Lower leg skin (tissue), 4 donors: ENCODE data around the gene NELL1. TPM values are rescaled to one million over a fixed set of nuclear protein-coding genes. Genes with fewer than 3 reads are reported as not detected.

Experiments
- DNase-seq, 2 donors: peaks; one replicate each; pipeline ENCODE4 v3.0.0-alpha.2; 2019; ENCODE audit warnings: low spot score in 2 of 2
- H3K4me3 ChIP-seq: fragments of 200-600 bp; sonication (generic); 2 replicates; pipeline ENCODE4 v1.5.1; 2017; ENCODE audit warnings: mild to moderate bottlenecking, low read depth; ENCODE audit not compliant: poor library complexity, severe bottlenecking
- POLR2A ChIP-seq, 2 donors: fragments of 450-650 bp; IDR thresholded peaks; one replicate each; pipeline ENCODE4 v1.6.1; 2016 to 2017; ENCODE audit warnings: antibody characterized with exemption in 2 of 2, mild to moderate bottlenecking in 1 of 2, moderate library complexity in 1 of 2
- WGBS, 2 donors: methylation state at CpG; one replicate each; pipeline ENCODE4 v1.1.5; 2018; 5-methylcytosine and 5-hydroxymethylcytosine counted together
- intact Hi-C: fragments of 100-400 bp; cut with DNase I; formaldehyde crosslinking; loops from one replicate; pipeline ENCODE4 v1.15.0; 2023; ENCODE audit warnings: low total_unique reads
- total RNA-seq, 4 donors: library from RNA; depleted of rRNA; stranded (reverse); fragments of >200 nt; gene quantifications; one replicate each; pipeline ENCODE4 v1.1.0, GENCODE V29; 2016
- TF ChIP-seq, protein P1 (sequence below), 3 donors: fragments of 450-650 bp; IDR thresholded peaks; one replicate each; pipeline ENCODE4 v1.5.1; 2016; ENCODE audit warnings: antibody characterized with exemption in 3 of 3, mild to moderate bottlenecking in 3 of 3, moderate library complexity in 2 of 3

NELL1 gene
- total RNA-seq, 4 donors from 2014 or later = 0.12 to 0.29 (median 0.14) TPM

DNA sequence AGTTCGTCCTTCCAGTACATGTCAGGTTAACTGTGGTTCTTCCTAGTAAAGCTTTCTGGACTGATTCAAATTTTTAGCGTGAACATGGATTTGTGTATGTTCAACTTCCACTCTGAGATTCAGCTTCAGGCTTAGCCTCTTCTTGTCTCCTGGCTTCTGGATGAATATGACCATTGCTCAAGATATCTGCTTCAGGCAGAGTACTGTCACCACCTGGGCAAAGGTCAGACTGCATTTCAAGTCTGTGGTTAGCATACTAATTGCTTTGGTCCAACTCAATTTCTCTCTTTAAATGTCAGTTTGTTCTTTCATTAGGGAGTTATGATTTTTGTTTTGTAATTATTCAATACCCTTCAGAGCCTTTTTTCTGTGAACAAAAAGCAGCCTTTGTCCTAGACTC lies 440.0 kb downstream of the NELL1 start:
- intact Hi-C loops = no loop called here
- WGBS, 2 donors = 91 to 92% methylated on average over 2 of the region's 2 CpGs
- TF ChIP-seq, protein P1, sequence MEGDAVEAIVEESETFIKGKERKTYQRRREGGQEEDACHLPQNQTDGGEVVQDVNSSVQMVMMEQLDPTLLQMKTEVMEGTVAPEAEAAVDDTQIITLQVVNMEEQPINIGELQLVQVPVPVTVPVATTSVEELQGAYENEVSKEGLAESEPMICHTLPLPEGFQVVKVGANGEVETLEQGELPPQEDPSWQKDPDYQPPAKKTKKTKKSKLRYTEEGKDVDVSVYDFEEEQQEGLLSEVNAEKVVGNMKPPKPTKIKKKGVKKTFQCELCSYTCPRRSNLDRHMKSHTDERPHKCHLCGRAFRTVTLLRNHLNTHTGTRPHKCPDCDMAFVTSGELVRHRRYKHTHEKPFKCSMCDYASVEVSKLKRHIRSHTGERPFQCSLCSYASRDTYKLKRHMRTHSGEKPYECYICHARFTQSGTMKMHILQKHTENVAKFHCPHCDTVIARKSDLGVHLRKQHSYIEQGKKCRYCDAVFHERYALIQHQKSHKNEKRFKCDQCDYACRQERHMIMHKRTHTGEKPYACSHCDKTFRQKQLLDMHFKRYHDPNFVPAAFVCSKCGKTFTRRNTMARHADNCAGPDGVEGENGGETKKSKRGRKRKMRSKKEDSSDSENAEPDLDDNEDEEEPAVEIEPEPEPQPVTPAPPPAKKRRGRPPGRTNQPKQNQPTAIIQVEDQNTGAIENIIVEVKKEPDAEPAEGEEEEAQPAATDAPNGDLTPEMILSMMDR (IDR thresholded peaks at IDR 0.05) = no peak
- no peak for TF ChIP-seq POLR2A (IDR thresholded peaks at IDR 0.05)
- no peak for DNase-seq
- no peak overlapping the region for H3K4me3 ChIP-seq

DNA sequence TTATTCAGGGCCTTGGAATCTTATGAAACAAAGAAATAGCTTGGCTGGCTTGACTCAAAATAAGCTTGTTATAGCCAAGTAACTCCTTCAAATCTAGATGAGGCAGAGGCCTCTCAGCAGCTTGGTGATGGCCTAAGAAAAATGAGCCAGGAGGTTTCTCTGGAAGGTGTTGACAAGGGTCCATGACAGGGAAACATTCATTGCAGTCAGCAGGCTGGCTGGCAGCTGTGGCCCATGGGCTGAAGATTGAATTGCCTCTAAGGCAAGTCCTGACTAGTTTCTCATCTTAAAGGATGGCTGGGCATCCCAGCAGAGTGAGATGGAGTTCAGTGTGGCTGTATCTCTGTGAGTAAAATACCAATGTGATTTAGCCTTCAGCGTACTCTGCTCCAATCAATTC lies 441.0 kb downstream of the NELL1 start:
- DNase-seq = no peak
- no peak overlapping the region for H3K4me3 ChIP-seq
- intact Hi-C loops = no loop called here
- TF ChIP-seq, protein P1 (IDR thresholded peaks at IDR 0.05) = no peak
- TF ChIP-seq POLR2A (IDR thresholded peaks at IDR 0.05) = no peak
- 68 to 72% methylated on average over 1 of the region's 1 CpG for WGBS, 2 donors

DNA sequence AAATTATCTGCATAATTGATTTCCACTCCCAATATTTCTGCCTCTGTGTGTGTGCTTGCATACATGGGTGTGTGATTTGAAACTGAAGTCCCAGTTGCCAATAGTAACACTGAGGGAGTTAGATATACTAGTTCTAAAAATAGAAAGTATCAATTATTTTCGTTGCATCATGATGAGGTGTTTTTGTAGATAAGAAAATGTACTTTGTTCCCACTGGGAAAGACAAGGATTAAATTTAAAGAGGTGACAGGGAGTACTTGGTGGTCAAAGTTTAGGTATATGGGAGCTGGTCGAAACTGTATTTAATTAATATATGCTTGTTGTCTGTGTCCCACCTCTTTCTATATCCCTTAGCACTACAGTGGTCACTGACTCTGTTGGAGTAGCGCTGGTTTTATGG lies 444.5 kb downstream of the NELL1 start:
- no peak overlapping the region for H3K4me3 ChIP-seq
- WGBS, 2 donors = 68 to 69% methylated on average over 3 of the region's 3 CpGs
- intact Hi-C loops = no loop called here
- DNase-seq = no peak
- TF ChIP-seq, protein P1 (IDR thresholded peaks at IDR 0.05) = no peak
- no peak for TF ChIP-seq POLR2A (IDR thresholded peaks at IDR 0.05)

DNA sequence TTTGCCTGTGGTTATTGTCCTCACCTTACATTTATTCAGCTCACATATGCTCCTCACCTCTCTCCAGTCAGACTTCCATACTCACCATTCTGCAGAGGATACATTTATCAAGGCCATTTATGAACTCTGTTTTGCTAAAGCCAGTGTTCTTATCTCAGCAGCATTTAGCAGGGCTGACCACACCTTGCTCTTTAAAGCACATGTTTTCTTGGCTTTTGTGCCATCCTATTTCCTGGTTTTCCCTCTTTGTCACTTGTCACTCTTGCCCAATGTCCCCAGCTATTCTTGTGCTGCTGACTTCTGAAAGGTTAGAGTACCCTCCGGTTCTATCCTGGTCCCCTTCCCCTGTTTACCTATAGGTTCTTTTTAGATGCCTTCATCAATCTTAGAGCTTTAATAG lies 446.6 kb downstream of the NELL1 start:
- TF ChIP-seq POLR2A (IDR thresholded peaks at IDR 0.05) = no peak
- TF ChIP-seq, protein P1 (IDR thresholded peaks at IDR 0.05) = no peak
- intact Hi-C loops = no loop called here
- 94 to 97% methylated on average over 1 of the region's 1 CpG for WGBS, 2 donors
- no peak overlapping the region for H3K4me3 ChIP-seq
- no peak for DNase-seq

DNA sequence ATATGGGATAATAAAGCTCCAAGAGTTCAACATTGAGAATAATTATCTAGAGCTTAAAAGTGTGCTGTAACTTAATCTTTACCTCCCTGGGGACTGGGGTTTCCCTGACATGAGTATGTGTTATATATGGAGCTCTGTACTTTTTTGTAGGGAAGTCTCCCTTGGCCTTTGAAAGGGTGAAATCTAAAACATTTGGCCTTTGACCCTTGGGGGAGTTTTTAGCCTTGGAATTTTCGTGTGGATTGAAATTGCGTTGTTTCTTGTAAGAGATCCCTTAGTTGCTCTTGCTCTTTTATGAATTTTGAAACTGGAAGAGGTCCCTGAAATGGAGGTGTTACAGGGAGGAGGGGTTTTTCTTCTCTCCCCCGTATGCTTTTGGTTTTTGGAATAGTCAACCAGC lies 450.0 kb downstream of the NELL1 start:
- no peak overlapping the region for H3K4me3 ChIP-seq
- TF ChIP-seq, protein P1 (IDR thresholded peaks at IDR 0.05) = no peak
- TF ChIP-seq POLR2A (IDR thresholded peaks at IDR 0.05) = no peak
- DNase-seq = no peak
- 27 to 29% methylated on average over 3 of the region's 3 CpGs for WGBS, 2 donors
- intact Hi-C loops = no loop called here

DNA sequence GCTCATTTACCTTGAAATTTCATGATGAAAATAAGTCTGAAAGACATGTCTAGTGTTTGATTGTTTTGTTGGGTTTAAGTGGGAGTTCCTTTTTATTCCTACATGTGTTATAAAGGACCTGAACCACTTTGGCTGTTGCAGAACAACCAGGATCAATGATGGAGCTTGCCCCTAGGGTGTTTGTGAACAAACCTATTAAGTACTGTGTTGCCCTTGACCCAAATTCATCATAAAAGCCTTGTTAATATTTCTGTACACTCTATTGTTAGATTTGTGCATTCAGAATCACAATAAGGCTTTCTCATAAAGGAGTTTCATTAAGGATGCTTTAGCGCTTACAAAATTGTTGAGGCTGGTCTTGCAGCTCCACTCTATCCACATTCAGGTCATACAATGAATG lies 452.6 kb downstream of the NELL1 start:
- H3K4me3 ChIP-seq = no peak overlapping the region
- no peak for DNase-seq
- WGBS, 2 donors = 94 to 100% methylated on average over 1 of the region's 1 CpG
- intact Hi-C loops = no loop called here
- TF ChIP-seq, protein P1 (IDR thresholded peaks at IDR 0.05) = no peak
- TF ChIP-seq POLR2A (IDR thresholded peaks at IDR 0.05) = no peak
